ENCODE data around the gene RASIP1.

RASIP1 gene

DNA sequence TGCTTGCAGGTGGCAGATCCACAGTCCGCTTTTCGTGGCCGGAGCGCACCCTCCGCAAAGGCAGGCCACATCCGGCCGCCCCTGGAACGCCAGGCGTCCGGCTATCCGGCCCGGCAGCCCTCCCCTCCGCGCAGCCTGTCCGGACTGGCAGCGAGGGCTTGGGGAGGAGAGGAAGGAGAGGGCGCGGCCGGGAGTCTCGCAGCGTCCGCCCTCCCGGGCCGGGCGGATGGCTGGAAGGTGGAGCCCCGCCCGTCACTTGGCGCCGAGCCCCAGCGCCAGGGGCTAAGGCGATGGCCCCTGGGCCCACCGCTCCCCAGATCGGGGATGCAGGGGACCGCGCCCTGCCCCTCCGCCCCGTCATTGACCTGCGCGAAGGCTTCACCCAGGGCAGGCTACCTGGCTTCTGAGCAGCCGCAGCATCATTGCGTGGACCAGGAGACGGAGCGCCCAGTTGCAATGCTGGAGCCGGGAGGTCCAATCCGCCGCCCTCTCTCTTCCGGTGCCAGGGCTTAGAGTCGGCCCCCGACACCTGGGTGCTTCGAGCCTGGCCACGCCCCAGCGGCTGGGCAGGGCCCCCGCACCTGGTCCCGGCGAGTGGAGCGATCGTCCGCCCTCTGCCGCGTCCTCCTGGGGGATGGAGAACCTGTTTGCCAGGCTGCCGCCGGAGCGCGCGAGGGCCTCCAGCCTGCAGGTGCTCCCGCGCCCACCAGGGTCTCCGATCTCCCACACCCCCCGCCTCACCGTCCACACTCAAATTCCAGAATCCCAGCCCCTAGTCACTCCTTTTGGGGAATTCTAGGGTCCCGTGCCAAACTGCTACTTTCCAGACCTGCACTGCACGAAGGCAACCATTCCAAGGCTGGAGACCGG is 12.3 kb upstream of the RASIP1 start, which contains the start of gene FUT1:
TSS of gene FUT1 (minus strand) at position 146 of the 870 bp plus-strand sequence. CDS start 1,360 bp downstream, outside the sequence.
- no peak for DNase-seq

GRCh38 chr19:48751845-48752495 is 11.6 kb upstream of the RASIP1 start:
- no peak for DNase-seq

DNA sequence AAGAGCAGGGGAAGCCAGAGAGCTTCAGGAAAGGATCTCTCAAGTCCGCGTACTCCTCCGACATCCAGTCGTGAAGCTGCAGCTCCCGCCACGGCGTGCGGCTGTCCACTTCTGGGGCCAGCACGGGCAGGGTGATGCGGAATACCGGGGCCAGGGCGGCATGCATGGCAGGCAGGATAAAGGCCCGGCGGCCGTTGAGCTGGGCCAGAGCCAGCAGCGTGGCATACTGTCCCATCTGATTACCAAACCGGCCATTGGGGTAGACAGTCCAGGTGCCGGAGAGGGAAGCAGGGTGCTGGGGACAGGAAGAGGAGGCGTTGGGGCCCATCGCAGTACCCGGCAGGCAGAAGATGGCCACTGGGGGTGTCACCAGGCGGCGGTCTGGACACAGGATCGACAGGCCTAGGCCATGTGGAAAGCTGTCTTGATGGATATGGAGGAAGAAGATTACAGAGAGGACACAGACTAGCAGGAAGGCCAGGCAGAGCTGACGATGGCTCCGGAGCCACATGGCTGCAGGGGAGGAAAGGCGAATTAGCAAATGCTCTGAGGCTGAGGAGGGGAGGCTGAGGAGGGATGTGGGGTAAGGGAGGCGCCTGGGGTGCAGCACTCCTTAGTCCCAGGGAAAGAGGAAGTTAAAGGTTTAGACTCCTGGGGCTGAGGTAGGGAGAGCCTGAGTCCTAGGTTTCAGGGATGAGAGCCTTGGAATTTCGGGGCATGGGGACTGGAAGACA is 10.5 kb upstream of the RASIP1 start:
- DNase-seq, result no peak

DNA sequence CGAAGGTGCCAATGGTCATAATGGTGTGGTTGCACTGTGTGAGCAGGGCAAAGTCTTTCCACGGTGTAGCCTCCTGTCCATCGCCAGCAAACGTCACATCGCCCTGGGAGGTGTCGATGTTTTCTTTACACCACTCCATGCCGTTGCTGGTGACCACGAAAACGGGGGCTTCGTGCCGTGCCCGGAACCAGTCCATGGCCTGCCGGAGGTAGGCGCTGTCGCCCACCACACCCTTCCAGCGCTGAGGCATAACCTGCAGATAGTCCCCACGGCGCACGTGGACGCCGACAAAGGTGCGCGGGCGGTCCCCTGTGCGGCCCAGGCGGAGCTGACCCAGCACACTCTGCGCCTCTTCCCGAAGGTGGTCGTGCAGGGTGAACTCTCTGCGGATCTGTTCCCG is 9.9 kb upstream of the RASIP1 start:
- DNase-seq, result no peak

GRCh38 chr19:48749571-48750198 is 9.3 kb upstream of the RASIP1 start:
- no peak for DNase-seq

GRCh38 chr19:48746738-48747575 is 6.5 kb upstream of the RASIP1 start, which contains the start of gene IZUMO1:
Gene IZUMO1, minus strand, starts transcription at chr19:48746909. Its CDS starts 1,050 bp downstream, at chr19:48745859.
- peak; percentile 74 for DNase-seq

- no peak for DNase-seq
Measured at GRCh38 chr19:48746110-48746509, 5.7 kb upstream of the RASIP1 start.

DNA sequence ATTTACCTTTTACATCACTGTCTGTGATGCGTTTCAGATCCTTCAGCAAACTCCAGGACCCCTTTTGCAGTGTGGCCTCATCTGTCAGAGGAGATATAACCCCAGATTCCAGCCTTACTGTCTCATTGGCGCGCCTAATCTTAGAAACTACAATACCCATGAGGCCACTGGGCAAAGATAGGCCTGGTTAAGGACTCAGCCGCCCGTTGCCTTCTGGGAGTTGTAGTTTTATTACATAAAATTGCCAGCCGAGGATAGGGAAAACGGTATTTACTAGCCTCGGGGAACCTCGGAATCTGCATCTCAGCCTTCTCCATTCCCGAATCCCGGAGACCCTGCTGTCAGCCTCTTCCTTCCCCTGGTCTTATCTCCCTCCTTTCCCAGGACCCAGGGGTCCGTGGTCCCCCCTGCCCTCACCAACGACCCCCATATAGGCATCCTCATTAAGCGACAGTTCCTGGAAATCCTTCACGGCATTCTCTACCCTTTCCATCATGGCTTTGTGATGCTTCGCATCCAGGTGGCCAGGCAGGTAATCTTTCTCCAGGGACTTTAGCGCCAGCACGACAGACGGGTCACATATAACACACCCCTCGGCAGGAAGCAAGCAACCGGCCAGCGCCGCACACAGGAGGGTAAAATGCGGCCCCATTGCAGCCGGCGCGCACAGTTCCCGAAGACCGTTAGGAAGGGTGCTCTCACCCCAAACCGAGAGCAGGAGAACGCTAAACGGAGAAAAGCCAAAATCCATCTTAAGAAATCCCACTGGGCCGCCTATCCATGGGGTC is 5.0 kb upstream of the RASIP1 start:
- DNase-seq, result peak; percentile 67

- DNase-seq, result no peak
Measured at GRCh38 chr19:48742096-48742495, 1.7 kb upstream of the RASIP1 start.

- DNase-seq, result peak; percentile 80
Measured at GRCh38 chr19:48741129-48741999, 954 bp upstream of the RASIP1 start.

DNA sequence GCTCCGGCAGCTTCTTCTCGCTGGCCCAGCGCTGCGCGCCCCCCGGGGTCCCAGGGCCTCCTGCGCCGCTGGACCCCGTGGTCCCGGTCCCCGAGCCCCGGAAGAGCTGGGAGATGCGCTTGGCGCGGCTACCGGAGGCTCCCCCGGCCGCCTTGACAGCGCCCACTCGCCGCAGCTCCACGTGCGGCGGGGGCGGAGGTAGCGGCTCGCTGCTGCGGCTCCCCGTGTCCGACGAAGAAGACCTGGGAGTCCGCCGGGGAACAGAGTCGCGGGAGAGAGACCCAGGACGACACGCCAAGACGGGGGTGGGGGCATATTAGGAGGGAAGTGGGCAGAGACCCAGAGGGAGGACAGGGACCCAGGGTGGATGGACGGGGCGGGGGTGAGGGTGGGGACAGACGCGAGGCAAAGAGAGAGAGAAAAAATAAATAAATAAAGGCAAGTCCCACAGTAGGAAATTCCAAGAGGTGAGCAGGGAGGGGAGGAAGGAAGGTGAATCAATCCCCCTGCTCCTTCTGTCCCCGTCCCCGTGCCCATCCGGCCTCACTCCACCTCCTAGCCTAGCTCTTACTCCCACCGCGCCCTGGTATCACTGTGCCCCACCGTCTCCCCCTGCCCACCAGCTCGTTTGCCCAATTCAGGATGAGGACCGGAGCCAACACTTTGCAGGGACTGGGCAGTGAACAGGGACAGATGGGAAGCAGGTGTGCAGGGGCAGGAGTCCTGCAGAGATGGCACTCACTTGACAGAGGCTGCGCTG is 826 bp downstream of the RASIP1 start:
- DNase-seq, result no peak

DNA sequence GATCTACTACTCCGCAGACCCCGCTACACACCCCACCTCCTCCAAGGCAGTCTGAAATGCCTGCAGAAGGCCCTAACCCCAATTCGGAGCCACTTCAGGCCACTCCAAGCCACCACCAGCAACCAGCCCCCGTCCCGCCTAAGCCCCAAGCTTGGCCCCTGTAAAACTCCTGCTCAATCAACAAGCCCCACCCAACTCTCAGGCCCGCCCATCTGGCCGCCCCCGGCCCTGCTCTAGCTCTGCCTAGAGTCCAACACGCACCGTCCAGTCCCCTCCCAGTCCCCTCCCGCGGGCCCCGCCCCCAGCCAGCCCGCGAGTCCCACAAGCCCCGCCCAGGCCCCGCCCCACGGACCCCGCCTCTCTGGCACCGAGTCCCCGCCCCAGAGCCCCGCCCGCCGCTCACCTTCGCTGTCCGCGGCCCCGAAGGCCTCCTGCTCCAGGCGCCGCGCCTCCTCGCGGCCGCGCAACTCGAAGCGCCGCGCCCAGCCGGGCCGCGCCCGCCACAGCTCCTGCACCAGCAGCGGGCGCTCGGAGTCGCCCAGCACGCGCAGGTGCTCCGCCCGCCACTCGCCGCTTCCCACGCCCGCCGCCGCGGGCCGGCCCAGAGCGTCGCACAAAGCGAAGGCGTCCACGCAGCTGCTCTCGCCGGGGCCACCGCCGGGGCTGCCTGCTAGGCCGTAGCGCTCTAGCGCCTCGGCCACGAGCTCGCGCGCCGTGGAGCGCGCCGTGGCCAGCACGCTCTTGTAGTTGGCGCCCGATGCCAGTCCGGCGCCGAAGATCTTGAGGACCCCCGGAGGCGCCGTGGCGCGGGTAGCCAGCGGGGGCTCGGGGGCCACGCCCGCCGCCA is 1.6 kb downstream of the RASIP1 start:
- DNase-seq, result peak; percentile 97

- DNase-seq, result no peak
Measured at GRCh38 chr19:48737360-48737998, 2.9 kb downstream of the RASIP1 start.

GRCh38 chr19:48735031-48735615 is 5.3 kb downstream of the RASIP1 start:
- DNase-seq, result no peak

DNA sequence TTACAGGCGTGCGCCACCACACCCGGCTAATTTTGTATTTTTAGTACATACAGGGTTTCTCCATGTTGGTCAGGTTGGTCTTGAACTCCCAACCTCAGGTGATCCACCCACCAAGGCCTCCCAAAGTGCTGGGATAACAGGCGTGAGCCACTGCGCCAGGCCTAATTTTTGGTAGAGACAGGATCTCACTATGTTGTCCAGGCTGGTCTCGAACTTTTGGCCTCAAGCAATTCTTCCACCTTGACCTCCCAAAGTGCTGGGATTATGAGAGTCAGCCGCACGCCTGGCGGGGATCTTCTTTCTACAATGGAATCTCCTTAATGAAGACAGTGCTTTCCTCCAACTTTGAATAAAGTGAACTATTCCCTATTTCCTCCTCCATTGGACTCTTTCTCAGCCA is 5.8 kb downstream of the RASIP1 start:
- no peak for DNase-seq

DNA sequence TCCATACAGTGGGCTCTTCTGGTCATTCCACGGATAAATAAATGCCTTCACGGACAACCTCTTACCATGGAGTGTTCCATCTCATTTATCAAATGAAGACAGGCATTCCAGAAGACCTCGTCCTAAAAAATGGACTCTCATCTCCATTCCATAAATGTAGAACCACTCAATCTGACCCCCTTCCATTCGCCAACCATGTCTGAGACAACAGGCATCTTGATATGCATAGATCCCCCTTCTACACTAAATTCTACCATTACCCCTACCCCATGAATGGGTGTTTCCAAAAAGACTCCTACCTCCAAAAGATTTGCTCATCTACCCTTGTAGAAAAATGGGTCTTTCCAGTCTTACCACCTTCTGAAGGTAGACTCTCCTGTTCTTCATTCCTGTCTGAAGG is 9.0 kb downstream of the RASIP1 start:
- no peak for DNase-seq

- DNase-seq, result no peak
Measured at GRCh38 chr19:48728911-48729664, 11.3 kb downstream of the RASIP1 start.
